H1 (cell line): Measurements from ENCODE around the gene ARHGAP18.

Source experiments
- CREB1 ChIP-seq: IDR thresholded peaks from 2 replicates; pipeline ENCODE4 v1.6.1; 2012; ENCODE audit warnings: inconsistent platforms
- CTCF ChIP-seq, 3 experiments: IDR thresholded peaks; 1 replicate in 2 of 3; 2 replicates in 1 of 3; pipeline versions ENCODE4 v1.5.1 to v1.6.1; 2011; ENCODE audit warnings: low read length in 3 of 3, mild to moderate bottlenecking in 3 of 3, inconsistent platforms in 2 of 3, low read depth in 1 of 3, moderate library complexity in 1 of 3; ENCODE audit not compliant: insufficient read depth in 1 of 3; ENCODE audit errors: control extremely low read depth in 1 of 3
- E2F6 ChIP-seq: IDR thresholded peaks from 2 replicates; pipeline ENCODE4 v1.6.1; 2012; ENCODE audit warnings: inconsistent platforms
- EP300 ChIP-seq, 2 experiments: IDR thresholded peaks; 1 replicate in 1 of 2; 2 replicates in 1 of 2; pipeline ENCODE4 v1.6.1; 2011 to 2012; ENCODE audit warnings: low read depth in 2 of 2, low read length in 2 of 2, mild to moderate bottlenecking in 2 of 2, borderline replicate concordance in 1 of 2, inconsistent platforms in 1 of 2, moderate library complexity in 1 of 2
- JUN ChIP-seq: IDR thresholded peaks from 2 replicates; pipeline ENCODE4 v1.6.1; 2011; ENCODE audit warnings: low read depth, mild to moderate bottlenecking, improper control_type of control experiment, low read length
- JUND ChIP-seq: IDR thresholded peaks from 2 replicates; pipeline ENCODE4 v1.6.1; 2011; ENCODE audit warnings: mild to moderate bottlenecking, improper control_type of control experiment, low read length
- POLR2A ChIP-seq, 2 experiments: IDR thresholded peaks; 1 replicate in 1 of 2; 2 replicates in 1 of 2; pipeline ENCODE4 v1.6.1; 2011; ENCODE audit warnings: low read depth in 2 of 2, low read length in 2 of 2, mild to moderate bottlenecking in 2 of 2; ENCODE audit errors: control extremely low read depth in 1 of 2
- RFX5 ChIP-seq: IDR thresholded peaks from 2 replicates; pipeline ENCODE4 v1.6.1; 2011; ENCODE audit warnings: low read depth, low read length, improper control_type of control experiment, borderline replicate concordance
- SP2 ChIP-seq: IDR thresholded peaks from 2 replicates; pipeline ENCODE4 v1.6.1; 2012; ENCODE audit warnings: mild to moderate bottlenecking, low read length, inconsistent platforms
- TAF7 ChIP-seq: optimal IDR thresholded peaks from 2 replicates; pipeline ENCODE3; 2011; ENCODE audit warnings: low read depth, mild to moderate bottlenecking, inconsistent platforms, low read length, moderate library complexity, borderline replicate concordance

GRCh38 chr6:129705212-129705611 lies 4.8 kb downstream of the ARHGAP18 start:
- no peak for TF ChIP-seq RFX5
- TF ChIP-seq CTCF (IDR thresholded peaks at IDR 0.05; ENCODE audit: control extremely low read depth in 1 of 3, insufficient read depth in 1 of 3, low read depth in 1 of 3, low read length in 3 of 3) = no peak
- no peak for TF ChIP-seq EP300 (IDR thresholded peaks at IDR 0.05; ENCODE audit: borderline replicate concordance in 1 of 2, low read depth in 2 of 2, low read length in 2 of 2)
- TF ChIP-seq CREB1 = no peak
- no peak for TF ChIP-seq SP2
- no peak for TF ChIP-seq JUN
- TF ChIP-seq JUND = no peak
- TF ChIP-seq E2F6 = no peak
- no peak for TF ChIP-seq POLR2A (IDR thresholded peaks at IDR 0.05; ENCODE audit: control extremely low read depth in 1 of 2, low read depth in 2 of 2, low read length in 2 of 2)
- no peak for TF ChIP-seq TAF7
